HepG2 (cell line): Measurements from ENCODE around the gene FOSB. TPM values are rescaled to one million over a fixed set of nuclear protein-coding genes. Genes with fewer than 3 reads are reported as not detected.

Experiments
- ARHGAP35 ChIP-seq: sonication (generic); formaldehyde crosslinking; IDR thresholded peaks from 2 replicates; pipeline ENCODE4 v1.9.0; 2022; ENCODE audit warnings: mild to moderate bottlenecking, inconsistent platforms, moderate library complexity, missing genetic modification reagents, borderline replicate concordance
- BORCS8-MEF2B ChIP-seq: sonication (generic); formaldehyde crosslinking; IDR thresholded peaks from 2 replicates; pipeline ENCODE4 v1.8.0; 2022; ENCODE audit warnings: mild to moderate bottlenecking, missing genetic modification reagents
- DMAP1 ChIP-seq: IDR thresholded peaks from 2 replicates; pipeline ENCODE4 v1.6.1; 2016
- EHMT2 ChIP-seq: fragments of 200-600 bp; sonication (generic); IDR thresholded peaks from 2 replicates; pipeline ENCODE4 v1.7.0; 2017; ENCODE audit warnings: antibody characterized with exemption, low read depth, low read length, borderline replicate concordance
- FOXP1 ChIP-seq, 2 experiments: fragments of 450-650 bp in 1 of 2; IDR thresholded peaks; 2 replicates each; pipeline ENCODE4 v1.6.1; 2017 to 2018; ENCODE audit warnings: antibody characterized with exemption in 1 of 2
- GFI1 ChIP-seq: sonication (generic); formaldehyde crosslinking; IDR thresholded peaks from 2 replicates; pipeline ENCODE4 v1.5.0; 2020; ENCODE audit warnings: missing genetic modification reagents, mild to moderate bottlenecking, borderline replicate concordance
- GZF1 ChIP-seq: sonication (generic); formaldehyde crosslinking; IDR thresholded peaks from 2 replicates; pipeline ENCODE4 v1.5.1; 2020; ENCODE audit warnings: mild to moderate bottlenecking, missing genetic modification reagents
- HNRNPL ChIP-seq: fragments of 200-400 bp; formaldehyde crosslinking; IDR thresholded peaks from 2 replicates; pipeline ENCODE4 v1.6.1; 2017; ENCODE audit warnings: mild to moderate bottlenecking, low read depth, low read length
- KDM2A ChIP-seq: sonication (generic); formaldehyde crosslinking; IDR thresholded peaks from 2 replicates; pipeline ENCODE4 v1.4.0; 2020; ENCODE audit warnings: low read depth, missing genetic modification reagents, borderline replicate concordance
- KMT2B ChIP-seq: IDR thresholded peaks from 2 replicates; pipeline ENCODE4 v1.6.1; 2016; ENCODE audit warnings: missing genetic modification reagents, missing compliant biosample characterization
- MAFF ChIP-seq: IDR thresholded peaks from 2 replicates; pipeline ENCODE4 v1.6.1; 2011; ENCODE audit warnings: low read depth, low read length, improper control_type of control experiment
- MEIS2 ChIP-seq: sonication (generic); formaldehyde crosslinking; IDR thresholded peaks from 2 replicates; pipeline ENCODE4 v1.9.0; 2021; ENCODE audit warnings: mild to moderate bottlenecking, missing genetic modification reagents
- NCOA2 ChIP-seq: sonication (generic); formaldehyde crosslinking; IDR thresholded peaks from 2 replicates; pipeline ENCODE4 v1.8.0; 2022; ENCODE audit warnings: inconsistent platforms
- NFYC ChIP-seq: IDR thresholded peaks from 2 replicates; pipeline ENCODE4 v1.6.1; 2016; ENCODE audit warnings: missing genetic modification reagents, missing compliant biosample characterization
- RAD21 ChIP-seq: fragments of 450-650 bp; formaldehyde crosslinking; IDR thresholded peaks from 2 replicates; pipeline ENCODE4 v1.5.0; 2020; ENCODE audit warnings: mild to moderate bottlenecking
- SNRNP70 ChIP-seq: fragments of 200-400 bp; formaldehyde crosslinking; IDR thresholded peaks from 2 replicates; pipeline ENCODE4 v1.6.1; 2017; ENCODE audit warnings: mild to moderate bottlenecking, low read depth, low read length, moderate library complexity
- SP1 ChIP-seq, 2 experiments: fragments of 450-650 bp in 1 of 2; sonication (generic) in 1 of 2; formaldehyde crosslinking in 1 of 2; IDR thresholded peaks; 2 replicates each; pipeline versions ENCODE4 v1.4.0 to v1.6.1; 2016 to 2020; ENCODE audit warnings: missing genetic modification reagents in 1 of 2
- ZNF24 ChIP-seq: fragments of 450-650 bp; IDR thresholded peaks from 2 replicates; pipeline ENCODE4 v1.6.1; 2017; ENCODE audit warnings: antibody characterized with exemption, mild to moderate bottlenecking
- ZNF580 ChIP-seq: IDR thresholded peaks from 2 replicates; pipeline ENCODE4 v1.6.1; 2016; ENCODE audit warnings: low read depth, borderline replicate concordance
- ZNF674 ChIP-seq: sonication (generic); formaldehyde crosslinking; IDR thresholded peaks from 2 replicates; pipeline ENCODE4 v1.5.0; 2020; ENCODE audit warnings: low read depth, mild to moderate bottlenecking, missing genetic modification reagents
- ZNF790 ChIP-seq: sonication (generic); formaldehyde crosslinking; IDR thresholded peaks from 2 replicates; pipeline ENCODE4 v1.8.0; 2022; ENCODE audit warnings: missing genetic modification reagents, mild to moderate bottlenecking, borderline replicate concordance
- polyA plus RNA-seq, 8 experiments: library from polyadenylated mRNA; depleted of rRNA in 3 of 8; stranded (reverse) in 7 of 8; unstranded in 1 of 8; fragments of >200 nt; fragmentation: Illumina TruSeq in 4 of 8; extraction: Trizol in 4 of 8; gene quantifications; 2 replicates each; pipeline versions ENCODE4 v1.2.1 to v1.2.3, GENCODE V29; 2011 to 2016; ENCODE audit warnings: low read depth in 4 of 8, missing spikeins in 1 of 8, mixed read lengths in 1 of 8; ENCODE audit not compliant: insufficient read depth in 1 of 8
- total RNA-seq, 5 experiments: library from RNA; depleted of rRNA; stranded (reverse); fragments of >200 nt; fragmentation: Illumina TruSeq; extraction: Trizol; gene quantifications; 2 replicates each; pipeline ENCODE4 v1.2.3, GENCODE V29; 2016; ENCODE audit warnings: low read depth in 1 of 5
- TF ChIP-seq, protein P1 (sequence below): sonication (generic); formaldehyde crosslinking; IDR thresholded peaks from 2 replicates; pipeline ENCODE4 v1.4.0; 2020; ENCODE audit warnings: missing genetic modification reagents
- TF ChIP-seq, protein P2 (sequence below): sonication (generic); formaldehyde crosslinking; IDR thresholded peaks from 2 replicates; pipeline ENCODE4 v1.4.0; 2020; ENCODE audit warnings: missing genetic modification reagents, borderline replicate concordance
- TF ChIP-seq, protein P3 (sequence below): sonication (generic); formaldehyde crosslinking; conservative IDR thresholded peaks from 2 replicates; pipeline ENCODE4 v1.8.0; 2022; ENCODE audit warnings: mild to moderate bottlenecking, moderate library complexity, missing genetic modification reagents

FOSB gene
- total and polyA plus RNA-seq, 2 of the 13 experiments (the other 11 are each of a cell fraction or from before 2014, with no cell fraction given): 2.8 to 6.0 TPM

GRCh38 chr19:45443462-45444317 lies 24.1 kb upstream of the FOSB start (continued):
- TF ChIP-seq, protein P1, sequence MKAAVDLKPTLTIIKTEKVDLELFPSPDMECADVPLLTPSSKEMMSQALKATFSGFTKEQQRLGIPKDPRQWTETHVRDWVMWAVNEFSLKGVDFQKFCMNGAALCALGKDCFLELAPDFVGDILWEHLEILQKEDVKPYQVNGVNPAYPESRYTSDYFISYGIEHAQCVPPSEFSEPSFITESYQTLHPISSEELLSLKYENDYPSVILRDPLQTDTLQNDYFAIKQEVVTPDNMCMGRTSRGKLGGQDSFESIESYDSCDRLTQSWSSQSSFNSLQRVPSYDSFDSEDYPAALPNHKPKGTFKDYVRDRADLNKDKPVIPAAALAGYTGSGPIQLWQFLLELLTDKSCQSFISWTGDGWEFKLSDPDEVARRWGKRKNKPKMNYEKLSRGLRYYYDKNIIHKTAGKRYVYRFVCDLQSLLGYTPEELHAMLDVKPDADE (CRISPR knock-in tag): no peak
- TF ChIP-seq EHMT2 (no peak), ZNF580 (CRISPR knock-in tag) (peak; percentile 63; the same call in 1 of the 2 replicates), SNRNP70 (no peak), GZF1 (no peak), ARHGAP35 (CRISPR knock-in tag) (no peak; the same call in 1 of the 2 replicates), NFYC (CRISPR knock-in tag) (0 out of 2 replicates have a peak, but pooled peaks have one; percentile 21), SP1 (IDR thresholded peaks at IDR 0.05) (no peak), SP1 (CRISPR knock-in tag; IDR thresholded peaks at IDR 0.05) (peak; percentile 75), HNRNPL (no peak), KMT2B (CRISPR knock-in tag) (no peak), MEIS2 (CRISPR knock-in tag) (peak; percentile 45; the same call in 1 of the 2 replicates), ZNF790 (CRISPR knock-in tag) (no peak), ZNF674 (CRISPR knock-in tag) (no peak), ZNF24 (peak; percentile 31; the same call in 1 of the 2 replicates), MAFF (no peak), DMAP1 (CRISPR knock-in tag) (peak; percentile 36; the same call in 1 of the 2 replicates), FOXP1 (IDR thresholded peaks at IDR 0.05) (no peak), FOXP1 (CRISPR knock-in tag; IDR thresholded peaks at IDR 0.05) (peak; percentile 15; the same call in 1 of the 2 replicates), BORCS8-MEF2B (CRISPR knock-in tag) (peak; percentile 44; the same call in 1 of the 2 replicates), RAD21 (CRISPR knock-in tag) (no peak), GFI1 (CRISPR knock-in tag) (no peak), NCOA2 (CRISPR knock-in tag) (peak; percentile 61; the same call in 1 of the 2 replicates), KDM2A (peak; percentile 85)
- TF ChIP-seq, protein P2, sequence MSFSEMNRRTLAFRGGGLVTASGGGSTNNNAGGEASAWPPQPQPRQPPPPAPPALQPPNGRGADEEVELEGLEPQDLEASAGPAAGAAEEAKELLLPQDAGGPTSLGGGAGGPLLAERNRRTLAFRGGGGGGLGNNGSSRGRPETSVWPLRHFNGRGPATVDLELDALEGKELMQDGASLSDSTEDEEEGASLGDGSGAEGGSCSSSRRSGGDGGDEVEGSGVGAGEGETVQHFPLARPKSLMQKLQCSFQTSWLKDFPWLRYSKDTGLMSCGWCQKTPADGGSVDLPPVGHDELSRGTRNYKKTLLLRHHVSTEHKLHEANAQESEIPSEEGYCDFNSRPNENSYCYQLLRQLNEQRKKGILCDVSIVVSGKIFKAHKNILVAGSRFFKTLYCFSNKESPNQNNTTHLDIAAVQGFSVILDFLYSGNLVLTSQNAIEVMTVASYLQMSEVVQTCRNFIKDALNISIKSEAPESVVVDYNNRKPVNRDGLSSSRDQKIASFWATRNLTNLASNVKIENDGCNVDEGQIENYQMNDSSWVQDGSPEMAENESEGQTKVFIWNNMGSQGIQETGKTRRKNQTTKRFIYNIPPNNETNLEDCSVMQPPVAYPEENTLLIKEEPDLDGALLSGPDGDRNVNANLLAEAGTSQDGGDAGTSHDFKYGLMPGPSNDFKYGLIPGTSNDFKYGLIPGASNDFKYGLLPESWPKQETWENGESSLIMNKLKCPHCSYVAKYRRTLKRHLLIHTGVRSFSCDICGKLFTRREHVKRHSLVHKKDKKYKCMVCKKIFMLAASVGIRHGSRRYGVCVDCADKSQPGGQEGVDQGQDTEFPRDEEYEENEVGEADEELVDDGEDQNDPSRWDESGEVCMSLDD (CRISPR knock-in tag): peak; percentile 97
- TF ChIP-seq, protein P3, sequence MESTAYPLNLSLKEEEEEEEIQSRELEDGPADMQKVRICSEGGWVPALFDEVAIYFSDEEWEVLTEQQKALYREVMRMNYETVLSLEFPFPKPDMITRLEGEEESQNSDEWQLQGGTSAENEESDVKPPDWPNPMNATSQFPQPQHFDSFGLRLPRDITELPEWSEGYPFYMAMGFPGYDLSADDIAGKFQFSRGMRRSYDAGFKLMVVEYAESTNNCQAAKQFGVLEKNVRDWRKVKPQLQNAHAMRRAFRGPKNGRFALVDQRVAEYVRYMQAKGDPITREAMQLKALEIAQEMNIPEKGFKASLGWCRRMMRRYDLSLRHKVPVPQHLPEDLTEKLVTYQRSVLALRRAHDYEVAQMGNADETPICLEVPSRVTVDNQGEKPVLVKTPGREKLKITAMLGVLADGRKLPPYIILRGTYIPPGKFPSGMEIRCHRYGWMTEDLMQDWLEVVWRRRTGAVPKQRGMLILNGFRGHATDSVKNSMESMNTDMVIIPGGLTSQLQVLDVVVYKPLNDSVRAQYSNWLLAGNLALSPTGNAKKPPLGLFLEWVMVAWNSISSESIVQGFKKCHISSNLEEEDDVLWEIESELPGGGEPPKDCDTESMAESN (CRISPR knock-in tag): peak; percentile 72; the same call in 1 of the 2 replicates
